Neuronal stem cell (in vitro differentiated cells): ENCODE results near the gene TRUB1.

Experiments
- DNase-seq: peaks from one replicate; pipeline ENCODE4 v3.0.0-alpha.2; 2013; ENCODE audit warnings: low spot score
- H2AFZ ChIP-seq: one replicate; pipeline ENCODE4 v1.6.1; 2013; ENCODE audit warnings: mild to moderate bottlenecking, low read length, inconsistent platforms
- H2AK5ac ChIP-seq: 2 replicates; pipeline ENCODE4 v1.6.1; 2013; ENCODE audit warnings: low read depth, mild to moderate bottlenecking, inconsistent platforms, low read length, moderate library complexity, mixed read lengths
- H2BK120ac ChIP-seq: 2 replicates; pipeline ENCODE4 v1.6.1; 2013; ENCODE audit warnings: low read depth, mild to moderate bottlenecking, inconsistent platforms, low read length, moderate library complexity, mixed read lengths
- H2BK12ac ChIP-seq: one replicate; pipeline ENCODE4 v1.6.1; 2013; ENCODE audit warnings: low read length, inconsistent platforms
- H2BK15ac ChIP-seq: 2 replicates; pipeline ENCODE4 v1.6.1; 2013; ENCODE audit warnings: mild to moderate bottlenecking, low read length, inconsistent platforms, mixed read lengths
- H2BK5ac ChIP-seq: one replicate; pipeline ENCODE4 v1.6.1; 2013; ENCODE audit warnings: inconsistent platforms, mild to moderate bottlenecking, low read length, moderate library complexity
- H3K14ac ChIP-seq: one replicate; pipeline ENCODE4 v1.6.1; 2013; ENCODE audit warnings: low read length, inconsistent platforms
- H3K18ac ChIP-seq: 2 replicates; pipeline ENCODE4 v1.6.1; 2013; ENCODE audit warnings: low read length, inconsistent platforms
- H3K23ac ChIP-seq: 2 replicates; pipeline ENCODE4 v1.6.1; 2013; ENCODE audit warnings: low read depth, mild to moderate bottlenecking, mixed read lengths, low read length, inconsistent platforms; ENCODE audit not compliant: poor library complexity
- H3K27ac ChIP-seq: replicated peaks from 3 replicates; pipeline ENCODE4 v1.5.1; 2013; ENCODE audit warnings: low read length, inconsistent platforms
- H3K27me3 ChIP-seq, 3 experiments: 2 replicates each; pipeline ENCODE4 v1.6.1; 2013; ENCODE audit warnings: low read length in 3 of 3, mild to moderate bottlenecking in 2 of 3, inconsistent platforms in 1 of 3, low read depth in 1 of 3, mixed read lengths in 1 of 3, moderate library complexity in 1 of 3; ENCODE audit not compliant: control insufficient read depth in 3 of 3, insufficient read depth in 3 of 3
- H3K36me3 ChIP-seq, 2 donors: replicated peaks in 1 of 2; 2 replicates each; pipeline ENCODE4 v1.6.1; 2013; ENCODE audit warnings: low read length in 2 of 2; ENCODE audit not compliant: control insufficient read depth in 2 of 2, insufficient read depth in 2 of 2
- H3K4ac ChIP-seq: 2 replicates; pipeline ENCODE4 v1.6.1; 2013; ENCODE audit warnings: inconsistent platforms, mild to moderate bottlenecking, low read length, moderate library complexity
- H3K4me1 ChIP-seq, 2 donors: 1 replicate in 1 of 2; 2 replicates in 1 of 2; pipeline ENCODE4 v1.6.1; 2013; ENCODE audit warnings: low read length in 2 of 2, low read depth in 1 of 2; ENCODE audit not compliant: control insufficient read depth in 2 of 2, insufficient read depth in 1 of 2
- H3K4me2 ChIP-seq: one replicate; pipeline ENCODE4 v1.6.1; 2013; ENCODE audit warnings: mild to moderate bottlenecking, low read length, inconsistent platforms; ENCODE audit not compliant: insufficient read depth, poor library complexity, severe bottlenecking
- H3K4me3 ChIP-seq, 2 donors: 2 replicates each; pipeline ENCODE4 v1.5.1; 2013; ENCODE audit warnings: low read length in 2 of 2, mild to moderate bottlenecking in 2 of 2, inconsistent platforms in 1 of 2, moderate library complexity in 1 of 2
- H3K79me1 ChIP-seq: one replicate; pipeline ENCODE4 v1.6.1; 2013; ENCODE audit warnings: low read depth, mild to moderate bottlenecking, inconsistent platforms, low read length, moderate library complexity
- H3K9ac ChIP-seq: one replicate; pipeline ENCODE4 v1.6.1; 2013; ENCODE audit warnings: mild to moderate bottlenecking, low read depth, low read length, inconsistent platforms; ENCODE audit not compliant: poor library complexity
- H3K9me3 ChIP-seq, 2 donors: replicated peaks in 1 of 2; 2 replicates each; pipeline versions ENCODE3 to v1.6.1; 2013; ENCODE audit warnings: low read length in 2 of 2, mild to moderate bottlenecking in 2 of 2, inconsistent platforms in 1 of 2, low read depth in 1 of 2, mixed read lengths in 1 of 2, moderate library complexity in 1 of 2; ENCODE audit not compliant: control insufficient read depth in 2 of 2, insufficient read depth in 1 of 2
- H4K8ac ChIP-seq: one replicate; pipeline ENCODE4 v1.6.1; 2013; ENCODE audit warnings: low read depth, mild to moderate bottlenecking, inconsistent platforms, low read length, moderate library complexity
- H4K91ac ChIP-seq: one replicate; pipeline ENCODE4 v1.6.1; 2013; ENCODE audit warnings: low read length, low read depth, mild to moderate bottlenecking, inconsistent platforms; ENCODE audit not compliant: poor library complexity
- WGBS, 2 donors: extraction: QIAGEN DNeasy Blood & Tissue Kit; methylation state at CpG; one replicate each; pipeline ENCODE4 v1.1.7; 2013; ENCODE audit warnings: missing lambda C conversion rate in 2 of 2, mixed read lengths in 1 of 2; ENCODE audit not compliant: insufficient read length in 2 of 2, insufficient replicate concordance in 1 of 2; ENCODE audit errors: extremely low coverage in 2 of 2; 5-methylcytosine and 5-hydroxymethylcytosine counted together

Gene TRUB1

DNA sequence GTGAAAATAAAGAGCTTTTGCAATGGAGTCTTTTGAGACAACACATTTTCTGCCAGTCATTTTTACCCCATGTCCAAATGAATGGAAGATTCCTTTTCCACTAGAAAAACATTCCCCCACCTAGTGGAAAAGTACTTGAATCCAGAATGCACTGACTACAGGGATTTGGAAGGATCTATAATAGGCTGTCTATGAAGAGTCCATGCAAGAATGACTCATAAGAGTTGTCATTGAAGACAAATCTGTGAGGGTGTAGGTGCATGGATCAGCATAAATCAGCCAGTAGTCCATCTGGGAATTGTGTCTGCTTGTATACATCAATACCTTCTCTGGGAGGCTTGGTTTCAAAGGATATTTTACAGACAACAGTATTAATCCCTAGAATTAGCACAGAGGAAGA is 32.5 kb upstream of the TRUB1 start:
- no peak overlapping the region for H3K4me3 ChIP-seq
- H3K27ac ChIP-seq, result no peak overlapping the region
- no peak overlapping the region for H2AK5ac ChIP-seq
- H4K8ac ChIP-seq, result no peak overlapping the region
- H2BK15ac ChIP-seq, result no peak overlapping the region
- H2AFZ ChIP-seq, result no peak overlapping the region
- no peak for DNase-seq
- no peak overlapping the region for H3K18ac ChIP-seq
- H3K27me3 ChIP-seq, result peaks cover 0 to 3% (median 0%) of the 10 kb centered on the region in 3 experiments
- H3K4me1 ChIP-seq, result peaks cover 2 to 3% of the 10 kb centered on the region in 2 donors
- H3K36me3 ChIP-seq, result no peaks in the 10 kb centered on the region
- H2BK12ac ChIP-seq, result no peak overlapping the region
- no peak overlapping the region for H3K14ac ChIP-seq
- no peaks in the 10 kb centered on the region for H3K79me1 ChIP-seq
- H3K23ac ChIP-seq, result no peak overlapping the region
- no peak overlapping the region for H4K91ac ChIP-seq
- H2BK5ac ChIP-seq, result no peak overlapping the region
- no peak overlapping the region for H2BK120ac ChIP-seq
- H3K4me2 ChIP-seq, result no peak overlapping the region
- H3K9me3 ChIP-seq, result no peaks in the 10 kb centered on the region
- H3K9ac ChIP-seq, result no peak overlapping the region
- H3K4ac ChIP-seq, result no peak overlapping the region

- no peak overlapping the region for H3K9ac ChIP-seq
- H3K79me1 ChIP-seq, result no peaks in the 10 kb centered on the region
- peaks cover 0 to 3% (median 0%) of the 10 kb centered on the region in 3 experiments for H3K27me3 ChIP-seq
- H2BK15ac ChIP-seq, result no peak overlapping the region
- no peaks in the 10 kb centered on the region for H3K9me3 ChIP-seq
- no peak overlapping the region for H4K8ac ChIP-seq
- DNase-seq, result no peak
- no peak overlapping the region for H3K23ac ChIP-seq
- H3K4me1 ChIP-seq, result peaks cover 5 to 7% of the 10 kb centered on the region in 2 donors
- no peak overlapping the region for H3K4me2 ChIP-seq
- H3K4ac ChIP-seq, result no peak overlapping the region
- no peak overlapping the region for H2AFZ ChIP-seq
- H3K36me3 ChIP-seq, result no peaks in the 10 kb centered on the region
- no CpG with 5 or more reads among the region's 3 CpGs for WGBS, 2 donors
- no peak overlapping the region for H3K27ac ChIP-seq
- no peak overlapping the region for H3K4me3 ChIP-seq
- H3K14ac ChIP-seq, result no peak overlapping the region
- no peak overlapping the region for H4K91ac ChIP-seq
- H2BK120ac ChIP-seq, result no peak overlapping the region
- no peak overlapping the region for H2BK5ac ChIP-seq
- H3K18ac ChIP-seq, result no peak overlapping the region
- no peak overlapping the region for H2AK5ac ChIP-seq
- H2BK12ac ChIP-seq, result no peak overlapping the region
Measured at GRCh38 chr10:114906981-114907380, 31.0 kb upstream of the TRUB1 start.

DNA sequence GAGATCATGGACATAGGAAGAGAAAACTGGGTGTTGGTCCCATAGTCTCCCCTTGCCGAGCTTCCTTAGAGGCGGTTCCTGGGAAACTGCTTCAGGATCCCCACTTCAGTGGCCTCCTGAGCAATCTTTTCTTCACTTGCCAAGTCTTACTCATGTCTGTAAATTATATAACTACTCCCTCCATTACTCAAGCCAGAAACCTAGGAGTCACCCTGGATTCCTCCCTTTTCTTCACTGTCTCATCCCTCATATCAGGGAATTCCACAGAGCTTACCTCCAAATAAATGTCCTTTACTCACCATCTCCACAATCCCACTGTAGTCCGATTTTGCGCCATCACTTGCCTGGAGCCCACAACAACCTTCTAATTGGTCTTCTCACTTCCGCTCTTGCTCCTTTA is 29.1 kb upstream of the TRUB1 start:
- Histone ChIP-seq H3K4me1 (peaks cover 4 to 5% of the 10 kb centered on the region in 2 donors), H3K9ac (no peak overlapping the region), H3K23ac (no peak overlapping the region), H2BK15ac (no peak overlapping the region), H3K4ac (no peak overlapping the region), H2AK5ac (no peak overlapping the region), H4K8ac (no peak overlapping the region), H3K79me1 (no peaks in the 10 kb centered on the region), H3K9me3 (no peaks in the 10 kb centered on the region), H2BK12ac (no peak overlapping the region), H3K27me3 (peaks cover 0 to 3% (median 0%) of the 10 kb centered on the region in 3 experiments), H2BK5ac (no peak overlapping the region), H3K27ac (no peak overlapping the region), H3K36me3 (no peaks in the 10 kb centered on the region), H3K14ac (no peak overlapping the region), H2BK120ac (no peak overlapping the region), H3K18ac (no peak overlapping the region), H3K4me2 (no peak overlapping the region), H3K4me3 (no peak overlapping the region), H2AFZ (no peak overlapping the region), H4K91ac (no peak overlapping the region)
- no peak for DNase-seq
- WGBS, 2 donors, result no CpG with 5 or more reads among the region's 5 CpGs

DNA sequence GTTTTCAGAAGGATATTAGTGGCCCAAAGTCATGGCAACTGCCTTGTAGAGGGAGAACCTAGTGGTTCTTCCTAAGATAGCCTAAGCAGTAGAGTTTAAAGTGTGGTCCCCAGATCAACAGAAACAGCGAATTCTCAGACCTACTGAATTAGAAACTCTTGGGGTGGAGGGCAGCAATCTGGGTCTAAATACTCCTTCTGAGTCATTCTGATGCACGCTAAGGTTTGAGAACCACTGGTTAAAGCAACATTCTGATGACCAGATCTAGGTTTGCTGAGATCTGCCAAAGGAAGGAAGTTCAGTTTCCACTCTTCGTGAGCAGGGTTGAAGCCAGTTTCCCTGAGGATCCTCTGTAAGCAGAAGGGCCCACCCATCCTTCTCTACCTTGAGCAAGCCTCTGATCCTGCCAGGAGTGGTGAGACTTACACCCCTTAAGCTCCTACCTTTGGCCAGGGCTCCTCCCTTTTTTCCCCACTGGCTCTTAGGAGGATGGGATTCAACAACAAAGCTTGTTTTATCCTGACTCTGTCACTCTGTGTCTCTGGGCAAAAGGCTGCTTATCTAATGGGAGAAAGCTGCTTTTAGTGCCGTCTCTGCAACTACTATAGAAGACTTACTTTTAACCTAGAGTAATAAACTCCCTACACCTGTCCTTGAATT is 26.8 kb upstream of the TRUB1 start:
- no CpG with 5 or more reads among the region's 4 CpGs for WGBS, 2 donors

More for the DNA sequence above, 26.8 kb upstream of the TRUB1 start:
- H3K4ac ChIP-seq, result no peak overlapping the region
- no peak overlapping the region for H2AFZ ChIP-seq
- no peaks in the 10 kb centered on the region for H3K36me3 ChIP-seq
- no peak overlapping the region for H2BK12ac ChIP-seq
- H3K9ac ChIP-seq, result no peak overlapping the region
- H3K4me3 ChIP-seq, result no peak overlapping the region
- no peaks in the 10 kb centered on the region for H3K79me1 ChIP-seq
- H3K4me2 ChIP-seq, result no peak overlapping the region
- no peak overlapping the region for H3K14ac ChIP-seq
- H3K23ac ChIP-seq, result no peak overlapping the region
- no peak for DNase-seq
- peaks cover 4 to 7% of the 10 kb centered on the region in 2 donors for H3K4me1 ChIP-seq
- no peak overlapping the region for H4K8ac ChIP-seq
- no peak overlapping the region for H2BK15ac ChIP-seq
- H3K27ac ChIP-seq, result no peak overlapping the region
- no peaks in the 10 kb centered on the region for H3K9me3 ChIP-seq
- H2AK5ac ChIP-seq, result no peak overlapping the region
- H2BK120ac ChIP-seq, result no peak overlapping the region
- no peak overlapping the region for H3K18ac ChIP-seq
- H2BK5ac ChIP-seq, result no peak overlapping the region
- H4K91ac ChIP-seq, result no peak overlapping the region
- no peaks in the 10 kb centered on the region for H3K27me3 ChIP-seq
